ES-I3 (cell line): Measurements from ENCODE around the gene AXIN1.
"Not testable (repeated sequence)": the region's sequence is repeated elsewhere in the genome, so short reads cannot be mapped to it uniquely, and the experiment has no call there.

ENCODE experiments used
- H3K36me3 ChIP-seq: 2 replicates; pipeline ENCODE4 v1.6.1; 2013; ENCODE audit warnings: mild to moderate bottlenecking, low read length, control low read depth, moderate library complexity; ENCODE audit not compliant: insufficient read depth
- H3K4me1 ChIP-seq: 2 replicates; pipeline ENCODE4 v1.6.1; 2013; ENCODE audit warnings: mild to moderate bottlenecking, control low read depth, low read length; ENCODE audit not compliant: insufficient read depth
- H3K9ac ChIP-seq: 2 replicates; pipeline ENCODE4 v1.6.1; 2013; ENCODE audit warnings: low read depth, mild to moderate bottlenecking, low read length, moderate library complexity
- H3K9me3 ChIP-seq: 2 replicates; pipeline ENCODE4 v1.6.1; 2013; ENCODE audit warnings: mild to moderate bottlenecking, low read length, moderate library complexity; ENCODE audit not compliant: control insufficient read depth, insufficient read depth

Gene AXIN1

GRCh38 chr16:368388-369158 is 16.1 kb upstream of the AXIN1 start:
- no peaks in the 10 kb centered on the region; the same call in 1 of the 2 replicates for H3K4me1 ChIP-seq
- no peak overlapping the region for H3K9ac ChIP-seq
- H3K36me3 ChIP-seq: peaks cover 13% of the 10 kb centered on the region; the same call in 1 of the 2 replicates
- no peaks in the 10 kb centered on the region for H3K9me3 ChIP-seq

- 0 out of 2 replicates have a peak, but pooled peaks cover 13% of the 10 kb centered on the region for H3K36me3 ChIP-seq
- no peaks in the 10 kb centered on the region for H3K9me3 ChIP-seq
- H3K4me1 ChIP-seq: no peaks in the 10 kb centered on the region; the same call in 1 of the 2 replicates
- H3K9ac ChIP-seq: no peak overlapping the region
These were observed 14.9 kb upstream of the AXIN1 start for GRCh38 chr16:367333-367903.

- Histone ChIP-seq H3K9ac (no peak overlapping the region), H3K4me1 (no peaks in the 10 kb centered on the region; the same call in 1 of the 2 replicates), H3K9me3 (no peaks in the 10 kb centered on the region), H3K36me3 (0 out of 2 replicates have a peak, but pooled peaks cover 13% of the 10 kb centered on the region)
These were observed 14.0 kb upstream of the AXIN1 start for GRCh38 chr16:366476-366875.

GRCh38 chr16:364595-365491 is 12.3 kb upstream of the AXIN1 start:
- 0 out of 2 replicates have a peak, but pooled peaks cover 13% of the 10 kb centered on the region for H3K36me3 ChIP-seq
- H3K4me1 ChIP-seq: no peaks in the 10 kb centered on the region; the same call in 1 of the 2 replicates
- no peaks in the 10 kb centered on the region for H3K9me3 ChIP-seq
- no peak overlapping the region for H3K9ac ChIP-seq

GRCh38 chr16:363766-364490 is 11.4 kb upstream of the AXIN1 start:
- H3K9ac ChIP-seq: no peak overlapping the region

GRCh38 chr16:363110-363765 is 10.7 kb upstream of the AXIN1 start:
- Histone ChIP-seq H3K9me3 (no peaks in the 10 kb centered on the region), H3K9ac (no peak overlapping the region), H3K36me3 (0 out of 2 replicates have a peak, but pooled peaks cover 7% of the 10 kb centered on the region), H3K4me1 (no peaks in the 10 kb centered on the region; the same call in 1 of the 2 replicates)

More at GRCh38 chr16:363766-364490, 11.4 kb upstream of the AXIN1 start:
- H3K4me1 ChIP-seq: no peaks in the 10 kb centered on the region; the same call in 1 of the 2 replicates
- no peaks in the 10 kb centered on the region for H3K9me3 ChIP-seq
- H3K36me3 ChIP-seq: 0 out of 2 replicates have a peak, but pooled peaks cover 13% of the 10 kb centered on the region

- H3K4me1 ChIP-seq, H3K36me3 ChIP-seq, H3K9ac ChIP-seq, H3K9me3 ChIP-seq: not testable (repeated sequence)
These were observed 10.1 kb upstream of the AXIN1 start for GRCh38 chr16:362702-362999.

- no peaks in the 10 kb centered on the region for H3K36me3 ChIP-seq
- no peaks in the 10 kb centered on the region for H3K9me3 ChIP-seq
- H3K4me1 ChIP-seq: no peaks in the 10 kb centered on the region; the same call in 1 of the 2 replicates
- no peak overlapping the region for H3K9ac ChIP-seq
These were observed 9.6 kb upstream of the AXIN1 start for GRCh38 chr16:361872-362701.

- Histone ChIP-seq H3K9me3 (no peaks in the 10 kb centered on the region), H3K4me1 (no peaks in the 10 kb centered on the region; the same call in 1 of the 2 replicates), H3K9ac (no peak overlapping the region), H3K36me3 (no peaks in the 10 kb centered on the region)
These were observed 8.9 kb upstream of the AXIN1 start for GRCh38 chr16:361341-361871.

- H3K4me1 ChIP-seq: no peaks in the 10 kb centered on the region; the same call in 1 of the 2 replicates
- no peak overlapping the region for H3K9ac ChIP-seq
- H3K36me3 ChIP-seq: no peaks in the 10 kb centered on the region
- no peaks in the 10 kb centered on the region for H3K9me3 ChIP-seq
These were observed 8.3 kb upstream of the AXIN1 start for GRCh38 chr16:360698-361336.

- H3K4me1 ChIP-seq: no peaks in the 10 kb centered on the region; the same call in 1 of the 2 replicates
- no peaks in the 10 kb centered on the region for H3K9me3 ChIP-seq
- H3K9ac ChIP-seq: no peak overlapping the region
- no peaks in the 10 kb centered on the region for H3K36me3 ChIP-seq
These were observed 7.6 kb upstream of the AXIN1 start for GRCh38 chr16:359871-360697.
